ENCODE data around the gene PKNOX2. TPM values are rescaled to one million over a fixed set of nuclear protein-coding genes. Genes with fewer than 3 reads are reported as not detected.

PKNOX2 gene
- total and polyA plus RNA-seq, 4 donors = 3.1 to 10.6 (median 7.9) TPM

- H3K9me3 ChIP-seq (ENCODE audit: control insufficient read depth in 4 of 4, insufficient read depth in 3 of 4, low read length in 3 of 4) = peaks cover 0 to 3% (median 0%) of the 10 kb centered on the region in 4 donors
- TF ChIP-seq CTCF (IDR thresholded peaks at IDR 0.05; ENCODE audit: control extremely low read depth, extremely low read depth) = no peak
- H3K9ac ChIP-seq (ENCODE audit: insufficient read depth in 1 of 2, low read length in 2 of 2) = no peak overlapping the region
- peaks cover 0 to 9% (median 1%) of the 10 kb centered on the region in 4 donors for H3K36me3 ChIP-seq (ENCODE audit: control insufficient read depth in 4 of 4, insufficient read depth in 4 of 4, low read length in 4 of 4)
- 83 to 86% methylated on average over 11 of the region's 11 CpGs for WGBS, 2 donors
- DNase-seq = peak; percentile 79 to 91 (median 84)
- no peaks in the 10 kb centered on the region for H3K27me3 ChIP-seq (ENCODE audit: control insufficient read depth in 3 of 3, insufficient read depth in 3 of 3, low read length in 2 of 3)
- no peak for ATAC-seq (ENCODE audit: insufficient read depth, low FRiP score)
- H3K4me3 ChIP-seq = no peak overlapping the region
- H3K27ac ChIP-seq (ENCODE audit: low read depth in 1 of 2, low read length in 1 of 2) = no peak overlapping the region
- H3K4me1 ChIP-seq (ENCODE audit: control insufficient read depth in 5 of 5, insufficient read depth in 5 of 5, low read length in 5 of 5) = peaks cover 0 to 24% (median 14%) of the 10 kb centered on the region in 5 donors
These were observed 237.2 kb downstream of the PKNOX2 start for GRCh38 chr11:125401746-125402145.

- Histone ChIP-seq H3K27me3 (ENCODE audit: control insufficient read depth in 3 of 3, insufficient read depth in 3 of 3, low read length in 2 of 3) (no peaks in the 10 kb centered on the region), H3K4me3 (no peak overlapping the region), H3K9ac (ENCODE audit: insufficient read depth in 1 of 2, low read length in 2 of 2) (no peak overlapping the region), H3K4me1 (ENCODE audit: control insufficient read depth in 5 of 5, insufficient read depth in 5 of 5, low read length in 5 of 5) (peaks cover 0 to 24% (median 14%) of the 10 kb centered on the region in 5 donors), H3K36me3 (ENCODE audit: control insufficient read depth in 4 of 4, insufficient read depth in 4 of 4, low read length in 4 of 4) (peaks cover 0 to 9% (median 1%) of the 10 kb centered on the region in 4 donors), H3K27ac (ENCODE audit: low read depth in 1 of 2, low read length in 1 of 2) (no peak overlapping the region), H3K9me3 (ENCODE audit: control insufficient read depth in 4 of 4, insufficient read depth in 3 of 4, low read length in 3 of 4) (peaks cover 0 to 3% (median 0%) of the 10 kb centered on the region in 4 donors)
- no peak for TF ChIP-seq CTCF (IDR thresholded peaks at IDR 0.05; ENCODE audit: control extremely low read depth, extremely low read depth)
- ATAC-seq (ENCODE audit: insufficient read depth, low FRiP score) (no peak), DNase-seq (no peak)
- WGBS, 2 donors = 58 to 62% methylated on average over 2 of the region's 2 CpGs
These were observed 237.9 kb downstream of the PKNOX2 start for GRCh38 chr11:125402435-125402834.

- Histone ChIP-seq H3K27ac (ENCODE audit: low read depth in 1 of 2, low read length in 1 of 2) (peak overlapping the region in 1 of 2 donors; percentile 61), H3K4me3 (no peak overlapping the region), H3K36me3 (ENCODE audit: control insufficient read depth in 4 of 4, insufficient read depth in 4 of 4, low read length in 4 of 4) (peaks cover 0 to 3% (median 0%) of the 10 kb centered on the region in 4 donors), H3K4me1 (ENCODE audit: control insufficient read depth in 5 of 5, insufficient read depth in 5 of 5, low read length in 5 of 5) (peaks cover 0 to 24% (median 14%) of the 10 kb centered on the region in 5 donors), H3K9ac (ENCODE audit: insufficient read depth in 1 of 2, low read length in 2 of 2) (peak overlapping the region in 1 of 2 donors; percentile 8), H3K27me3 (ENCODE audit: control insufficient read depth in 3 of 3, insufficient read depth in 3 of 3, low read length in 2 of 3) (no peaks in the 10 kb centered on the region), H3K9me3 (ENCODE audit: control insufficient read depth in 4 of 4, insufficient read depth in 3 of 4, low read length in 3 of 4) (no peaks in the 10 kb centered on the region)
- TF ChIP-seq CTCF (IDR thresholded peaks at IDR 0.05; ENCODE audit: control extremely low read depth, extremely low read depth) = no peak
- ATAC-seq (ENCODE audit: insufficient read depth, low FRiP score) (no peak), DNase-seq (peak; percentile 72 to 79 (median 75))
- 58 to 67% methylated on average over 15 of the region's 15 CpGs for WGBS, 2 donors
These were observed 239.7 kb downstream of the PKNOX2 start for GRCh38 chr11:125404157-125404810.

Data from lung (tissue), 12 donors.